ENCODE measurements around the gene CEBPG. TPM values are rescaled to one million over a fixed set of nuclear protein-coding genes. Genes with fewer than 3 reads are reported as not detected.

CEBPG gene
- total RNA-seq, 4 donors from 2014 or later = 38.0 to 48.3 (median 43.1) TPM

DNA sequence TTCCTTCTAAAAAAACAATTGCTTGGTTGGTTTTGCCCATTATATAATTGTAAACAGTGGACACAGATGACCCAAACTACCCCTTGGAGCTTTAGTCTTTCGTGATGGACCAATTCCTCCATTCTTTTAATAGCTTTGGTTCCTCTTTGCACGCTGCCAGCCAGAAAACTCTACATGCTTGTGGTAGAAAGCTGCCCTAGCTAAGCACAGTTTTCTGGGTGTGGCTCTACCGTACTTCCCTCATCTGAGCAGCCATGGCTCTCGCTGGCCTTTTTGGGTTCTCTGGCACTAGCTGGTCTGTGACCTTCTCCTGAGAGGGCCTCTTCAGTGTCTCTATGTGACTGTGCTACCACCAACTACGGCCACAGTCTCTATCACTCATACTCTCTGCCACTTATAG lies 41.3 kb upstream of the CEBPG start:
- H3K4me3 ChIP-seq (ENCODE audit: low read depth, poor library complexity, severe bottlenecking) = no peak overlapping the region
- intact Hi-C loops (cut with DNase I; ENCODE audit: low total_unique reads) = no loop called here
- TF ChIP-seq, protein P1, sequence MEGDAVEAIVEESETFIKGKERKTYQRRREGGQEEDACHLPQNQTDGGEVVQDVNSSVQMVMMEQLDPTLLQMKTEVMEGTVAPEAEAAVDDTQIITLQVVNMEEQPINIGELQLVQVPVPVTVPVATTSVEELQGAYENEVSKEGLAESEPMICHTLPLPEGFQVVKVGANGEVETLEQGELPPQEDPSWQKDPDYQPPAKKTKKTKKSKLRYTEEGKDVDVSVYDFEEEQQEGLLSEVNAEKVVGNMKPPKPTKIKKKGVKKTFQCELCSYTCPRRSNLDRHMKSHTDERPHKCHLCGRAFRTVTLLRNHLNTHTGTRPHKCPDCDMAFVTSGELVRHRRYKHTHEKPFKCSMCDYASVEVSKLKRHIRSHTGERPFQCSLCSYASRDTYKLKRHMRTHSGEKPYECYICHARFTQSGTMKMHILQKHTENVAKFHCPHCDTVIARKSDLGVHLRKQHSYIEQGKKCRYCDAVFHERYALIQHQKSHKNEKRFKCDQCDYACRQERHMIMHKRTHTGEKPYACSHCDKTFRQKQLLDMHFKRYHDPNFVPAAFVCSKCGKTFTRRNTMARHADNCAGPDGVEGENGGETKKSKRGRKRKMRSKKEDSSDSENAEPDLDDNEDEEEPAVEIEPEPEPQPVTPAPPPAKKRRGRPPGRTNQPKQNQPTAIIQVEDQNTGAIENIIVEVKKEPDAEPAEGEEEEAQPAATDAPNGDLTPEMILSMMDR (IDR thresholded peaks at IDR 0.05) = no peak
- 77 to 83% methylated on average over 5 of the region's 5 CpGs for WGBS, 2 donors
- DNase-seq (ENCODE audit: low spot score in 2 of 2) = no peak

DNA sequence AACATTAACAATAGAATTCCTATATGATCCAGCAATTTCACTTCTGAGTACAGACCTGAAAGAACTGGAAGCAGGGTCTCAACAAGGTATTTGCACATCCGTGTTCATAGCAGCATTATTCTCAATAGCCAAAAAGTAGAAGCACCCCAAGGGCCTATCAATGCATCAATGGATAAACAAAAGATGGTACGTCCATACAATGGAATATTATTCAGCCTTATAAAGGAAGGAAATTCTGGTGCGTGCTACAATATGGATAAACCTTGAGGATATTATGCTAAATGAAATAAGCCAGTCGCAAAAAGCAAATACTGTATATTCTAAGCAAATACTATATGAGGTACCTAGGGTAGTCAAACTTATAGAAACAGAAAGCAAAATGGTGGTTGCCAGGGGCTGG lies 40.4 kb upstream of the CEBPG start:
- H3K4me3 ChIP-seq (ENCODE audit: low read depth, poor library complexity, severe bottlenecking) = no peak overlapping the region
- TF ChIP-seq, protein P1 (IDR thresholded peaks at IDR 0.05) = no peak
- no peak for TF ChIP-seq POLR2A (IDR thresholded peaks at IDR 0.05)
- WGBS, 2 donors = 94 to 96% methylated on average over 4 of the region's 4 CpGs
- intact Hi-C loops (cut with DNase I; ENCODE audit: low total_unique reads) = no loop called here
- no peak for DNase-seq (ENCODE audit: low spot score in 2 of 2)

DNA sequence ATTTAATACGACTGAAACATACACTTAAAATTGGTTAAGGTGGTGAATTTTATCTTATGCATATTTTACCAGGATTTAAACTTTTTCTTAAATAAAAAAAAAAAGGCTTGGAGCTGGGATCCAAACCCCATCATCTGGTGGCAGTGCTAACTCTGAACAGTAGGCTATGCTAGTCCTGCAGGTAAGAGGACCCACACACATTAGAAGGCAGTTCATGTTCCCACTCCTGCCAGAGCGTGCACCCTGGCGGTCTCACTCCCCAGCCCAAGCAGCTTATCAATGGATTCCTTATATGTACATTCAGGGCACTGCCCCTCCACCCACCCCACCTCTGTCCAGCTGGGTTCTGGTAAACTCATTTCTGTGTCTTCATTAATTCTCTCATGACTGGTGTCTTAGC lies 39.9 kb upstream of the CEBPG start:
- H3K4me3 ChIP-seq (ENCODE audit: low read depth, poor library complexity, severe bottlenecking) = no peak overlapping the region
- TF ChIP-seq, protein P1 (IDR thresholded peaks at IDR 0.05) = no peak
- no peak for TF ChIP-seq POLR2A (IDR thresholded peaks at IDR 0.05)
- no peak for DNase-seq (ENCODE audit: low spot score in 2 of 2)
- intact Hi-C loops (cut with DNase I; ENCODE audit: low total_unique reads) = no loop called here
- 87 to 90% methylated on average over 3 of the region's 3 CpGs for WGBS, 2 donors

DNA sequence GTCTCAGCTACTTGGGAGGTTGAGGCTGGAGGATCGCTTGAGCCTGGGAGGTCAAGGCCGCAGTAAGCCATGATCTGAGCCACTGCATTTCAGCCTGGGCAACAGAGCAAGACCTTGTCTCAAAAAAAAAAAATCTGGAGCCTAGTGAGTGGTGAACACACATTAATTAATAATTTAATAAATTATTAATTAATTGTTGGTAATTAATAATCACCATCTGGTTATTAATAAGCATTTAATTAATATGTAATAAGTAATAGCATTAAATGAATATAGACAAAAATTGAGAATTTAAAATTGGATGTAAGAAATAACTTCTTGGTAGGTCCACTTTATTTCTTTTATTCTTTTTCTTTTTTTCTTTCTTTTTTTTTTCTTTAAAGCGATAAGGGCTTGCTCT lies 39.2 kb upstream of the CEBPG start:
- 95% methylated on average over 3 of the region's 3 CpGs for WGBS, 2 donors
- DNase-seq (ENCODE audit: low spot score in 2 of 2) = no peak
- no peak overlapping the region for H3K4me3 ChIP-seq (ENCODE audit: low read depth, poor library complexity, severe bottlenecking)
- intact Hi-C loops (cut with DNase I; ENCODE audit: low total_unique reads) = no loop called here
- TF ChIP-seq, protein P1 (IDR thresholded peaks at IDR 0.05) = no peak
- no peak for TF ChIP-seq POLR2A (IDR thresholded peaks at IDR 0.05)

DNA sequence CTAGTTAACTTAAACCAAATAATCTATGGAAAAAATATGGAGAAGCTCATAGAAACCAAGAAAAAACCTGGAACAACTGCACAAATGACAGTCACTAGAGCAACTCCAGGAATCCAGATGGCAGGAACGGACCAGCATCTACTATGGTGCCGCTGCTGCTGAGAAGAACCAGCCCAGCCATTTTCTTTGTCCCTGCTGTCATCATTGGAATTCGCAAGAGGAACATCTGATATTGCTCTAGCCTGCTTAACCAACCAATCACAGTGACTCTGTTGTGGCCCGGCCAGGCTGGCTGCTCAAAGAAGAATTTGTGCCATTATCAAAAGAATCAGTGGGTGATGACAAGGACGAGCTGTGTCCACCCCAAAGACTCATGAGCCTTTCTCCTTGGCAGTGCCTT lies 38.1 kb upstream of the CEBPG start:
- DNase-seq (ENCODE audit: low spot score in 2 of 2) = no peak
- intact Hi-C loops (cut with DNase I; ENCODE audit: low total_unique reads) = no loop called here
- H3K4me3 ChIP-seq (ENCODE audit: low read depth, poor library complexity, severe bottlenecking) = no peak overlapping the region
- no peak for TF ChIP-seq POLR2A (IDR thresholded peaks at IDR 0.05)
- TF ChIP-seq, protein P1 (IDR thresholded peaks at IDR 0.05) = no peak
- 76 to 80% methylated on average over 5 of the region's 5 CpGs for WGBS, 2 donors
